ENCODE results near the gene MMP20.

The MMP20 gene

GRCh38 chr11:102596578-102596977, 28.6 kb downstream of the MMP20 start:
- FAIRE-seq (no peak), DNase-seq (ENCODE audit: insufficient read length, low spot score) (no peak)
- no peak for TF ChIP-seq CTCF (IDR thresholded peaks at IDR 0.05; ENCODE audit: insufficient read depth, missing control alignments)

DNA sequence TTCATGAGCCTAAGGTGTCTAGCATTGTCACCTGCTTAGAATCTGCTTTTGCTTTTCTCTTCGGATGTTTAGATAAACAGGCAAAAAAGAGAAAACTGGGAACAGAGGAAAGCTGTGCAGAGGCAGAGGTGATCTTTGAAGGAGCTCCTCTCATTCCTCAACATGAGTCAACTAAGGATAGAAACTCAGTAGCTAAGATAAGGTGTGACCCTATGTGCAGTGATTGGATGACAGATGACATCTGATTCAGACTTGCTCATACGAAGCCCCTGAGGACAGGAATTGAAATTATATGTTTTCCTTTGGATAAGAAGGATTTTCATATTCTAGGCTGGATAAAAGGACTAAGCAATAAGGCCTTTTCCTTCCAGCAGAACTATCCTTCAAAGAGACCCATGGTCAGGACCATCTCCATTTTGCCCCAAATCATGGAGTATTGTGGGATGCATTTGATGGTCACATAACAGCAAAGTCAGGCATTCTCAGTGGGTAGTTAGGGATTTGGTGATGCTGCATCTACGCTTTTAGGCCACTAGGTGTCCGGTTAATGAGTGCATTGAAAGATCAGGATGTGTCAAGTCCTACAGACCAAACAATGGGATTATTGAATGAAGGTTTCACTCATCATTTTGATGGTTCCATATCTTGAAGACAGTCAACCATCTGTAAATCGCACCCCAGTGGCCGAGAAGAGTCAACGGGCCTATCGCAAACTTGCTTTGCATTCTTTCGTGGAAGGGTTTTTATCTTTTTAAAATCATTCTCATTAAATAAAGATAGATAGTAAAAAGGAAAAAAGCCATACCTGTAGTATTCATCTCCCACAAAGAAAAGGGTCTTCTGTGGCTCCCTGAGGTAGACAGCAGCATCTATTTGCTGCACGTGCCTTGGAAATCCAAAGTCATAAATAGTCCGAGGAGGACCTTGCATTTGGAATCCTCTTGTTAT, 32.2 kb downstream of the MMP20 start:
- TF ChIP-seq CTCF (IDR thresholded peaks at IDR 0.05; ENCODE audit: insufficient read depth, missing control alignments) = peak; percentile 24
- DNase-seq (ENCODE audit: insufficient read length, low spot score) = no peak
- FAIRE-seq = no peak

DNA sequence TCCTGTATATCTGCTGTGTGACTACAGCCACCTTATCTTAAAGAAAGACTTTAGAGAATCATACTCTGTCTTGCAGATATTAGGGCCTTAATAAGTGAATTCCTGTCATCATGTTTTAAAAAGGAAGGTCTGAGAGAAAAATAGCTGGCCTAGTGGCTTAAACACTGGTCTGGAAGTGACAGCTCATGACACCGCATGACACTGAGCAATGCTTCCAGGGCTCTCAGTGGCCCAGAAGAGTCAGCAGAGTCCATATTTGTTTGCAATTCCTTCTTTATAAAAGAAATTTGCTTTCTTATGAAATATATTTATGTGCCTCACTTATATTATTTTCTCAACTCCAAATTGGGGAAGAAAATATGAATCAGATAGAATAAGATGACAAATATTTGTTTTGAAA, 33.0 kb downstream of the MMP20 start:
- no peak for DNase-seq (ENCODE audit: insufficient read length, low spot score)
- TF ChIP-seq CTCF (IDR thresholded peaks at IDR 0.05; ENCODE audit: insufficient read depth, missing control alignments) = no peak
- no peak for FAIRE-seq

GRCh38 chr11:102591160-102591718, 33.9 kb downstream of the MMP20 start:
- no peak for TF ChIP-seq CTCF (IDR thresholded peaks at IDR 0.05; ENCODE audit: insufficient read depth, missing control alignments)
- no peak for FAIRE-seq
- DNase-seq (ENCODE audit: insufficient read length, low spot score) = no peak

DNA sequence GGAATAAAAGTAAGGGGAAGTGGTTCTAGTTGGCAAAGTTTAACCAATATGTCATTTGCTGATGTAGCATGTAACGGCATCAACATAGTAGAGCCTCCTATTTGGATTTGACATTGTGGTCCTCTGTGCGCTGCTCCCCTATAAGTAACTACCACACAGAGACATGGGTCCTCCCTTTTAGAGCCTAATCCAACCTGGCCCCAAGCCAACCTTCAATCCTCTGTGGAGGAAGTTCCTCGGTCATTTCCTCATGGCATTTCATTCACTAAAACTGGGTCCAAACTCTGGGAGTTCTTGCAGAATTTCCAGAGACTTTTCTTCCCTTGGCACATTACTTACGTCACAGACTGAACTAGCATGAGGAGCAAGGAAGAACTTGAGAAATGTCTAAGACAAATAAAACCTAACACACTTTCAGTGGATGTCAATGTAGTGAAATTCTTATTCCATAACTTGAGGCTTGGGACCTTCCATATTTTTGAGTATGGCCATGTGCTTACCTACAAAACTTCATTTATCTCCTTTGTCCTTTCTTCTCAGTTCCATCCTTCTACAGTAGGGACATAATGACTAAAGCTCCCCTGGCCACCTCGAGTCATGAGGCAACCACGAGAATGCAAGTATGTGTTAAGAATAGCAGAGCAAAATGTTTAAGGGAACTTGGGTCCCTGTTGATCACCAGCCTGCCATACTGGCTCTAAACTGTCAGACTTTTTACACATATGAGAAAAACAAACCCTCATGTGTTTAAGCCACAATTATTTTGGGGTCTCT, 34.7 kb downstream of the MMP20 start:
- FAIRE-seq = no peak
- TF ChIP-seq CTCF (IDR thresholded peaks at IDR 0.05; ENCODE audit: insufficient read depth, missing control alignments) = no peak
- no peak for DNase-seq (ENCODE audit: insufficient read length, low spot score)

DNA sequence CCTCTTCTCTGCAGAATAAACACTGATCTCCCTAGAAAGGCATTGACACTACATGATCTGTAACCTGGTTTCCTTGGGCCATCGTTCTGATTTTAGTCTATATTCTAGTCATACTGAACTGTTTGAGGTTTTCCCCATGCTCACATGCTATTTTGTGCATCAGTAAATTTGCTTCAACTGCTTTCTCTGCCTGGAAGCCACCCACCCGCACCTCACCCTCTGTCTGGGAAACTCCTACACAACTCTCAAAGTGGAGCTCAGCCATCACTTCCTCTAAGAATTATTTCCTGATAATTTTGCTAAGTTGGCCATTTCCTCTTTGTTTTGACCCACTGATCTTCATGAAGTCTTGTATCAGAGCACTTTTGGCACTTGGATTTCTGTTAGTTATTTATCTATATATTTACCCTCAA, 36.1 kb downstream of the MMP20 start:
- no peak for DNase-seq (ENCODE audit: insufficient read length, low spot score)
- TF ChIP-seq CTCF (IDR thresholded peaks at IDR 0.05; ENCODE audit: insufficient read depth, missing control alignments) = no peak
- no peak for FAIRE-seq
